Fibroblast of lung (primary cell): ENCODE results near the gene RPL18A.

Source experiments
- EZH2 ChIP-seq: IDR thresholded peaks from 2 replicates; pipeline ENCODE4 v1.5.1; 2012; ENCODE audit warnings: low read length, control low read depth, mild to moderate bottlenecking; ENCODE audit errors: missing control alignments
- TF ChIP-seq, protein P1 (sequence below), 2 donors: IDR thresholded peaks in 1 of 2; conservative IDR thresholded peaks in 1 of 2; 1 replicate in 1 of 2; 2 replicates in 1 of 2; pipeline ENCODE4 v1.5.1; 2011 to 2012; ENCODE audit warnings: low read length in 2 of 2, control low read depth in 1 of 2, inconsistent platforms in 1 of 2, low read depth in 1 of 2, mild to moderate bottlenecking in 1 of 2

DNA sequence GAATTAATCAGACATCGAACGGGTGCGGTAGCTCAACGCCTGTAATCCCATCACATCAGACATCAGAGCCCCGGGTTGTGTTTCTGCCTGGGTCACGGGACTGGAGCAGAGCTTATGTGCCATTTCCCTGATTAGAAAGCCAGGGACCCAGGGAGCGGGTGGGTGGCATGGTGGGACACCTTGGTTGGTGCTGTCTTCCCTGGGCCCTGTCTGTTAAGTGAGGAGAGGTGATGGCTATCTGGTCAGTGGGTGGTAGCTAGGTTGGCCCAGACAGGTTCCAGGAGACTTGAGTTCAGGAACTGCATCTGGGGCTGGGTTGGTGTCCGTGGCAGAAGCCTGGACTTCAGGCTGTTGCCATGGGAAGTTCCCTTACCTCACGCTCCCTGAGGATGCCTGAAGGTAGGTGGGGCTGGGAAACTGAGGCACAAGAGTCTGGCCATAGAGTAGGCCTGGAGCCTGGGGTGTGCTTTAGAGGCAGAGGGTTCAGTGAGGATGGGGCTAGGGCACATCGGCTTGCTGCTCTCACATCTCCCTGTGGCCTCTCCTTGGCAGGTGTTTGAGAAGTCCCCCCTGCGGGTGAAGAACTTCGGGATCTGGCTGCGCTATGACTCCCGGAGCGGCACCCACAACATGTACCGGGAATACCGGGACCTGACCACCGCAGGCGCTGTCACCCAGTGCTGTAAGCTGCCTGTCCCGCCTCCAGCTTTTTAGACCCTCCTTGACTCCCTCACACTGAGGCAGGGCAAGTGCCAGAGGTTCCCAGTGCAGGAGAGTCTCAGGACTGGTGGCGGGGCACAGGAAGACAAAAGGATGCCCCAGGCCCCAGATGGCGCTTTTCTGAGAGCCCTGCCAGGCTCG is 2.1 kb downstream of the RPL18A start:
- TF ChIP-seq, protein P1, sequence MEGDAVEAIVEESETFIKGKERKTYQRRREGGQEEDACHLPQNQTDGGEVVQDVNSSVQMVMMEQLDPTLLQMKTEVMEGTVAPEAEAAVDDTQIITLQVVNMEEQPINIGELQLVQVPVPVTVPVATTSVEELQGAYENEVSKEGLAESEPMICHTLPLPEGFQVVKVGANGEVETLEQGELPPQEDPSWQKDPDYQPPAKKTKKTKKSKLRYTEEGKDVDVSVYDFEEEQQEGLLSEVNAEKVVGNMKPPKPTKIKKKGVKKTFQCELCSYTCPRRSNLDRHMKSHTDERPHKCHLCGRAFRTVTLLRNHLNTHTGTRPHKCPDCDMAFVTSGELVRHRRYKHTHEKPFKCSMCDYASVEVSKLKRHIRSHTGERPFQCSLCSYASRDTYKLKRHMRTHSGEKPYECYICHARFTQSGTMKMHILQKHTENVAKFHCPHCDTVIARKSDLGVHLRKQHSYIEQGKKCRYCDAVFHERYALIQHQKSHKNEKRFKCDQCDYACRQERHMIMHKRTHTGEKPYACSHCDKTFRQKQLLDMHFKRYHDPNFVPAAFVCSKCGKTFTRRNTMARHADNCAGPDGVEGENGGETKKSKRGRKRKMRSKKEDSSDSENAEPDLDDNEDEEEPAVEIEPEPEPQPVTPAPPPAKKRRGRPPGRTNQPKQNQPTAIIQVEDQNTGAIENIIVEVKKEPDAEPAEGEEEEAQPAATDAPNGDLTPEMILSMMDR (conservative IDR thresholded peaks at IDR 0.05 in 1 of 2, IDR thresholded peaks at IDR 0.05 in 1 of 2; ENCODE audit: low read depth in 1 of 2, low read length in 2 of 2): no peak
- TF ChIP-seq EZH2: no peak
